Measurements from ENCODE around the gene IL33. TPM values are rescaled to one million over a fixed set of nuclear protein-coding genes. Genes with fewer than 3 reads are reported as not detected.
A peak's percentile ranks its signal among the peaks of the same experiment; 100 is the strongest.

Gene IL33
- total RNA-seq, 1 experiment from 2014 or later, result 0.07 TPM

DNA sequence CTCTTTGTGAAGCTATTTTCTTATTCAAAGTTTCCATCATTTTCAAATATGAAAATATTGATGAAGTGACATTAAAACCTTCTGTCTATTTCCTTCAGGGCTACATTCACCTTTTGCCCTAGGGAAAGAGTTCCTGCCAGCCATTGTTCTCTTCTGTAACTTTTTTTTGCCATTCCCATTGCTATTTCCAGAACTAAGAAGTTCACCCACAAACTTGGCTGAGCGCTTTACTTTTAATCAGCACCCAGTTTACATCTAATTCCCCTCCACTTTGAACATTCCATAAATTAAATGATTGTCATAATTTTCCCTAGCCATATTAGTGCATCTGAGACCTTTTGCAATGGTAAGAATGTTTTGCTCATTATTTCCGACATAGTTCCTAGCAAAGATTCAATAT, 4.4 kb downstream of the IL33 start (continued):
- TF ChIP-seq E2F4 (CRISPR knock-in tag; IDR thresholded peaks at IDR 0.05; ENCODE audit: borderline replicate concordance, low read depth), result no peak

DNA sequence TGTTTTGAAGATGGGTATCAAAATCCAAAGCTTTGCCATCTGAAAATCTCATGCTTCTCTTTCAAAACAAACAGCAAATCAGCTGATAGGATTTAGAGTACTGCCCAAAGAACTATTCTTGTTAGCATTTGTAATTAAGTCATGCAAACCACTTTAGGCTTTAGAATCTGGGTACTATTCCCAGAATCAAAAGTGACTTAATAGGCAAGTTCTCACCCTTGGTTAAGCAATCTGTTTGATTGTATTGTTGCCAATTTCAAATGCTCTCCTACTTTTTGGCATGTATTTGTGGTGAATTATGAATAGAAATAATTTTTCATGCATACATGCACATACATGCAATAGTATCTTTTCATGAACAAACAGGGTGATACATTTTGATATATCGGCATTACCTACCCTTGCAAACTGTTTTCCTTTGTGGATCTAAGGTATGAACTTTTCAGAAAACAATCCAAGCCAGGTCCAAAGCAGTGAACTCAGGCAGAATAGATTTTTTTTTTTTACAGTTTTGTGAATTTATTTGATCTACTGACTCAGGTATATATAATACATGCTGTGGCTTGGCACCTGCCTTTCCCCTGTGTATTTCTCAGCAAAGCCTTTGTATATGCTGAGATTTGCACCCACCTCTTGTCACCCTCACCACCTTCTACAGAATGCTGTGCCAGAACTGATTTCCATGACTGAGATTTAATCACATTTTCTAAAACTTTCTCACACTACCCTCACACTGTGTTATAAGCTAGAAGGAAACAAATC, 9.0 kb downstream of the IL33 start:
- Mint-ChIP-seq H3K27me3 (ENCODE audit: low read depth) (no peaks in the 10 kb centered on the region), H3K27ac (no peak overlapping the region), H3K4me1 (peaks cover 15% of the 10 kb centered on the region), H3K4me3 (no peak overlapping the region), H3K36me3 (no peaks in the 10 kb centered on the region), H3K9me3 (0 out of 2 replicates have a peak, but pooled peaks cover 2% of the 10 kb centered on the region)
- TF ChIP-seq MAX (CRISPR knock-in tag; IDR thresholded peaks at IDR 0.05) (no peak), USF2 (CRISPR knock-in tag; IDR thresholded peaks at IDR 0.05) (no peak), USF1 (CRISPR knock-in tag; IDR thresholded peaks at IDR 0.05) (no peak), NR3C1 (CRISPR knock-in tag; conservative IDR thresholded peaks at IDR 0.05; ENCODE audit: low read depth) (no peak), NR2C2 (CRISPR knock-in tag; IDR thresholded peaks at IDR 0.05) (no peak), EMX1 (CRISPR knock-in tag; IDR thresholded peaks at IDR 0.05) (no peak)
- POLR2A ChIA-PET, result no interaction called here
- CTCF ChIA-PET, result no interaction called here
- no peak for DNase-seq (ENCODE audit: low spot score)
- no peak for ATAC-seq

DNA sequence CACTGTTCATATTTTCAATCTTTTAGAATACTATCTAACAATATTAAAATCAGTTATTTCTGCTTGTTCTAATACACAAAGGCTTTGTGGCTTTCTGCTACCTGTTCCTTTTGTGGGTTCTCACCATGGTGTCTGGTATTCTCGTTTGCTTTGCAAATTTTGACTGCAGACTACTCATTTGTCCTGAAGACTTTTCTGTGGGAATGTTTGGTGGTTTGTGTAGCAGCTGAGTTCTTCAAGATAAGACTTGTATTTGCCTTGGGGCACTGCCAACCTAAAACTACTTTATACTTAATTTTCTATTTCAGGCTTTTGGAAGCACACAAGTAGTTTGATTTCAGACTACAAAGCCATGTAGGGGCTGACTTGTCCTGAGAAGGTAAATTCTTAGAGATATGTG, 11.1 kb downstream of the IL33 start:
- CTCF ChIA-PET, result no interaction called here
- peaks cover 15% of the 10 kb centered on the region for H3K4me1 Mint-ChIP-seq
- DNase-seq (ENCODE audit: low spot score), result no peak
- POLR2A ChIA-PET, result no interaction called here
- H3K36me3 Mint-ChIP-seq, result no peaks in the 10 kb centered on the region
- no peaks in the 10 kb centered on the region for H3K27me3 Mint-ChIP-seq (ENCODE audit: low read depth)
- no peak overlapping the region for H3K27ac Mint-ChIP-seq
- no peak overlapping the region for H3K4me3 Mint-ChIP-seq
- H3K9me3 Mint-ChIP-seq, result 0 out of 2 replicates have a peak, but pooled peaks cover 2% of the 10 kb centered on the region
- ATAC-seq, result peak; percentile 79
- TF ChIP-seq TCF7 (CRISPR knock-in tag; IDR thresholded peaks at IDR 0.05; ENCODE audit: low read depth) (no peak), ATF2 (CRISPR knock-in tag; IDR thresholded peaks at IDR 0.05; ENCODE audit: borderline replicate concordance, low read depth) (no peak), ARID4B (CRISPR knock-in tag; IDR thresholded peaks at IDR 0.05; ENCODE audit: borderline replicate concordance) (no peak), ZNF281 (CRISPR knock-in tag; IDR thresholded peaks at IDR 0.05) (no peak), RORB (CRISPR knock-in tag; IDR thresholded peaks at IDR 0.05) (no peak), AFF4 (CRISPR knock-in tag; IDR thresholded peaks at IDR 0.05; ENCODE audit: borderline replicate concordance) (no peak), ZNF423 (CRISPR knock-in tag; IDR thresholded peaks at IDR 0.05) (no peak)

Measured in WTC11 (cell line).